Tibial nerve (tissue), 4 donors: ENCODE measurements around the gene SCN5A.

Experiments
- EP300 ChIP-seq, 2 donors: sonication (generic); formaldehyde crosslinking; IDR thresholded peaks; one replicate each; pipeline ENCODE4 v1.6.1; 2017; ENCODE audit warnings: antibody characterized with exemption in 2 of 2, mild to moderate bottlenecking in 1 of 2
- POLR2A ChIP-seq, 2 donors: fragments of 450-650 bp; IDR thresholded peaks; one replicate each; pipeline ENCODE4 v1.6.1; 2017; ENCODE audit warnings: antibody characterized with exemption in 2 of 2, mild to moderate bottlenecking in 2 of 2, moderate library complexity in 2 of 2
- TF ChIP-seq, protein P1 (sequence below), 5 experiments: fragments of 200-600 bp in 3 of 5; fragments of 450-650 bp in 2 of 5; sonication (generic) in 3 of 5; IDR thresholded peaks; one replicate each; pipeline ENCODE4 v1.5.1; 2016 to 2019; ENCODE audit warnings: antibody characterized with exemption in 5 of 5, mild to moderate bottlenecking in 3 of 5, moderate library complexity in 2 of 5

DNA sequence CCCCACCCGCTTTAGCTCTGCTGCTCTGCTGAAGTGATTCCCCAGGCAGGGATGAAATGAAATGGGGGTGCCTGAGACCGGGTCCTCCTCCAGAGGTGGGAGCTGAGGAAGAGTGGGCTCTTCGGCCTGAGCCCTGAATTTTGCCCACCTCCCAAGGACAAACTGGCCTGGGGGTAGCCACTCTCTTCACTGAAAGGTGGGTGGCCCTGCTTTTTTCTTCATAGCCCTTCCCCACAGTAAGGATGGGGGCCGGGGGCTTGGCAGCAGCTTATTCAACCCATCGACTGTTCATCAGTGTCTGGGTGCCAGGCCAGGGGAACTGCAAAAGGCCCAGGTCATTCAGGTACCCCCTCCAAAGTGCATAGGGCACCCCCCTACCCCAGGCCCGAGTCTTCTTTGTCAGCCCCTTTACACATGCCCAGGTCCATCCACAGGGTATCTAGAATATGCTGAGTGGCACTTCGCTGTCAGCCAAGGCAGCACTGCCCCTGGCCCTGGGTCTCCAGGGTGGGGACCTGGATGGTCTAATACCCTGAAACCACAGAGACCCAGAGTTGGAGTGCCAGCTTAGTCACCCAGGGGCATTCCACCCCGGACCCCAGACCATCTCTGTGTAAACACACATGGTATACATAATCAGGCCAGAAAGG is 7.9 kb downstream of the SCN5A start:
- TF ChIP-seq, protein P1, sequence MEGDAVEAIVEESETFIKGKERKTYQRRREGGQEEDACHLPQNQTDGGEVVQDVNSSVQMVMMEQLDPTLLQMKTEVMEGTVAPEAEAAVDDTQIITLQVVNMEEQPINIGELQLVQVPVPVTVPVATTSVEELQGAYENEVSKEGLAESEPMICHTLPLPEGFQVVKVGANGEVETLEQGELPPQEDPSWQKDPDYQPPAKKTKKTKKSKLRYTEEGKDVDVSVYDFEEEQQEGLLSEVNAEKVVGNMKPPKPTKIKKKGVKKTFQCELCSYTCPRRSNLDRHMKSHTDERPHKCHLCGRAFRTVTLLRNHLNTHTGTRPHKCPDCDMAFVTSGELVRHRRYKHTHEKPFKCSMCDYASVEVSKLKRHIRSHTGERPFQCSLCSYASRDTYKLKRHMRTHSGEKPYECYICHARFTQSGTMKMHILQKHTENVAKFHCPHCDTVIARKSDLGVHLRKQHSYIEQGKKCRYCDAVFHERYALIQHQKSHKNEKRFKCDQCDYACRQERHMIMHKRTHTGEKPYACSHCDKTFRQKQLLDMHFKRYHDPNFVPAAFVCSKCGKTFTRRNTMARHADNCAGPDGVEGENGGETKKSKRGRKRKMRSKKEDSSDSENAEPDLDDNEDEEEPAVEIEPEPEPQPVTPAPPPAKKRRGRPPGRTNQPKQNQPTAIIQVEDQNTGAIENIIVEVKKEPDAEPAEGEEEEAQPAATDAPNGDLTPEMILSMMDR (IDR thresholded peaks at IDR 0.05) = no peak
- no peak for TF ChIP-seq EP300 (IDR thresholded peaks at IDR 0.05)
- no peak for TF ChIP-seq POLR2A (IDR thresholded peaks at IDR 0.05)
